Activated CD4-positive, CD25-positive, alpha-beta regulatory T cell treated with anti-CD3 and anti-CD28 coated beads, Interleukin-2, amount 50 U/mL, for 72 hours (primary cell): ENCODE measurements around the gene FCGR2B.
"Not testable (repeated sequence)": the region's sequence is repeated elsewhere in the genome, so short reads cannot be mapped to it uniquely, and the experiment has no call there.

Source experiments
- DNase-seq: peaks from one replicate; pipeline ENCODE4 v3.0.0; 2021

The FCGR2B gene

DNA sequence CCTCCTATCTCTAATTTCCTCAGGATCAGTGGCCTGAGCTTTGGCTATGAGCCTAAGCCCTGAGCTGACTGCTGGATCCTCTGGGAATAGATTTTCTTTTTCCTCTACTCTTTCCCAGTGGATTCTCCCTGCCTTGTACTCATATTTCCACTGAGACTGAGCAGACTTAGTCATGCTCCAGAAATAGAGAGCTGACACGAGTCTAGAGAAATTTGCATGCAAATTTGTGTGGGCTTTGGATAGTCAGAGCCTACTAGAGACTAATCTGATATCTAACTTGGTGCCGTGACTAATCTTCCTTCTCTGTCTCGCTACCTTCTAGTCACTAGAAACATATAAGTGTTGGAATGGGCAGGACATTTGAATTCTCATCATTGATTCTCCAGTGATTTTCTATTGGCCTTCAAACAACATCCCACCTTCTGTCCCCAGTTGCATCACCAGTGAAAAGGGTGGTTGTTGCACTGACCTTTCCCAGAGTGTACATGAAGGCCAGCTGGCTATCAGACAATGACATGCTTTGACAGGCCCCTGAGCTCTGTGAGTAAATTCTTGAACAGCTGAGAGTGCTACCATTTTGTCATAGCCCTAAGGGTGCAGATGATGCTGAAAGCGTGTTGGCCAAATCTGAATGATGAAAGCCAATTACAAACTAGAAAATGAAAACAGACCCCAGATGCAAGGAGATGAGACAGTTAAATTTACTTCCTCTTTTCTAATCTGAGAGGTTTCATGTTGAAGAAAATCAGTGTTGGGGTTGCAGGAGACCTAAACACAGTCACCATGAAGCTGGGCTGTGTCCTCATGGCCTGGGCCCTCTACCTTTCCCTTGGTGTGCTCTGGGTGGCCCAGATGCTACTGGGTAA is 43.8 kb downstream of the FCGR2B start, which contains the start of gene FCRLA:
Gene FCRLA (plus strand): TSS at position 748 of the 866 bp plus-strand sequence. CDS start 36 bp downstream, at position 784.
- no peak for DNase-seq

DNA sequence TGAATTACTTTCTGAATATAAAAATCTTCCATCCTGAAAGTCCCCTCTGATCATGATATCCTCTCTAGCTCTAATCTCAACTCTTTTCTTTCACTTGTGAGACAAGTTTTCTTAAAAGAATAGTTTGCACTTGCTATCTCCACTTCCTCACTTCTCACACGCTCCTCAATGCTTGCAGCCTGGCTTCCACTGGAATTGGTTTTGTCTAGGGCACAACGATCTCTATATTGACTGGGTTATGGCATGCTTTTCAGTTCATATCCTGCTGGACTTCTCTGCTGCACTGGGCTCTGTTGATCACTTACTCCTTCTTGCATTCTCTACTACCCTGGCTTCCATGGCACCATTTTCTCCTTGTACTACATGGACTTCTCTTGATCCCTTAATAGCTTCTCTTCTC is 44.6 kb downstream of the FCGR2B start:
- DNase-seq: no peak

DNA sequence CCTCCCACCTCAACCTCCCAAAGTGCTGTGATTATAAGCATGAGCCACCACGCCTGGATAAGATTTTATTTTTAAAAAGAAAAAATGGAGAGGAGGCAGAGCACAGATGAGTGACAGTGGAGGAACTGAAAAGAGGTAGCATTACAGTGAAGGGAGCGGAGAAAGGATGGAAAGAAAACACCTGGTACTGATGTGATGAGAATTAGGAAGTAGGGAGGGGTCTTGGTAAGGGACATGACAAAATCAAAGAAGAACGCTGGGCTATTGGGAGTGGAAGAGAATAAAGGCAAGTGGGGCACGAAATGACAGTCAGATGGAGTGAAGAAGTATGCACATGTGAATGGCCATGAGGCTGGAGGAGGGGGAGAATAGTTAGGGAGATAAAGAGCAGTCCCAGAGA is 46.4 kb downstream of the FCGR2B start:
- no peak for DNase-seq

DNA sequence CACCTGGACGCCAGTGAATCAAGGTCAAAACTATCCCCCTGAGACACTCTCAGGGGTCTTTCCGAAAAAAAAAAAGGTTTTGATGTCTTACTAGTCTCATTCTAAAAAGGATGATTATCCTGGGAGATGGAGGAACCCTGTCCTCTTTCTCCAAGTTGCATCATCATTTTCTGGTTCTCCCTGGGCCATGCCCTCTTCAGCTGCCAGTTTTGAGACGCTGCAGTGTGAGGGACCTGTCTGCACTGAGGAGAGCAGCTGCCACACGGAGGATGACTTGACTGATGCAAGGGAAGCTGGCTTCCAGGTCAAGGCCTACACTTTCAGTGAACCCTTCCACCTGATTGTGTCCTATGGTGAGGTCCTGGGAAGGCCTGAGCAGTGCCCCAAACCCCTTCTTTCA is 47.6 kb downstream of the FCGR2B start:
- DNase-seq: no peak

DNA sequence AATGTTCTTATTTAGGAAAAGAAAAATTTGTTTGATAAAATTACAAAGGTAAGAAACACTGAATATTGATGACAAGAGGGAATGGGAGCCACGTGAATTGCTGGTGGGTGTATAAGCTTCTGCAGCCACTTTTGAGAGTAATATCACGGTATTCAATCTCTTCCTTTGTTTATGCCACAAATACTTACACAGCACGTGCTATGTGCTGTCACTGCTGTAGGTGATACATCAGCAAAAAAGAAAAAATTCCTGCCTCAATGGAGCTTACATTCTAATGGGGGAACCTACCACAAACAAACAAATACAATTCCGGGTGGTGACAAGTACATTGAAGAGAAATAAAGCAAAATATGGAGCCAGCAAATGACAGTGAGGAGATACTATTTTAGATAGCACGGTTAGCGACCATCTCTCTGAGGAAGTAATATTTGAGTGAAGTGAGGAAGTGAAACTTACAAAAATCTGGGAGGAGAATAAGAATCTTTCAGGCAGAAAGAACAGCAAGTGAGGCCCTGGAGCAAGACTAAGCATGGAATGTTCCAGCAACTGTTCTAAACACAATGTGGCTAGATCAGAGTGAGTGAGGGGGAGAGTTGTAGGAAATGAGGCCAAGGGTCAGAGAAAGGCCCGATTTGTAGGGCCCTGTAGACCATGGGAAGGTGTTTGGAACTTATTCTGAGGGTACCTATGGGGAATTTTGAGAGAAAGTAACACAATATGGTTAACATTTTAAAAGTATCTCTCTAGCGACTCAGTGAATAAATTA is 55.8 kb downstream of the FCGR2B start:
- no peak for DNase-seq

DNA sequence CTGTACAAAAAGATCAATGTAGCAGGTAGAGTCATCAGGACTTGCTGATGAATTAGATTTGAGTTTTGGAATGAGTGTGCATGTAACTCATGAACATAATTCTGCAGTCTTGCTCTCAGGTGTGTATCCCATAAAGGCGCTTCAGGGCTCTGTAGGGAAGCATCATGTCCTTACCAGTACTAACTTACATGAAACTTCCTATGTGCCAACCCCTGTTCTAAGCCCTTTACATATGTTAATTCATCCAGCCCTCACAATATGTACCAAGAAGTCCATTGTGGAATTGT is 56.3 kb downstream of the FCGR2B start:
- DNase-seq: no peak

DNA sequence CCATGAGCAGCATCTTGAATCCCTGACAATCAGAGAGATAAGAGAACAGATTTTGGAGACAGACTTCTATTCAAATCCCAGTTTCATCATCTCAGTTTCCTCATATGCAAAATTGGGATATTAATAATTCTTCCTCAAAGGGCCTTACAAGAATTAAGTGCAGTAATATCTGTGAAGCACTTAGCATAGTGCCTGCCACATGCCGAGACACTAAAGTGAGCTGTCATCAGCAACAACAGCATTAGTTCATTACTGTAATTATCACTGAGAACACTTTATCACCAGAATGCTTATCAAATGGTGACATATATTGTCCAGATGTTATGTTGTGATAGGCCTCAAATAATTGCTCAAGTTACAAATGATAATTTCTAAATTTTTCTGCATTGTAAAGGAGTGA is 57.5 kb downstream of the FCGR2B start:
- DNase-seq: no peak

DNA sequence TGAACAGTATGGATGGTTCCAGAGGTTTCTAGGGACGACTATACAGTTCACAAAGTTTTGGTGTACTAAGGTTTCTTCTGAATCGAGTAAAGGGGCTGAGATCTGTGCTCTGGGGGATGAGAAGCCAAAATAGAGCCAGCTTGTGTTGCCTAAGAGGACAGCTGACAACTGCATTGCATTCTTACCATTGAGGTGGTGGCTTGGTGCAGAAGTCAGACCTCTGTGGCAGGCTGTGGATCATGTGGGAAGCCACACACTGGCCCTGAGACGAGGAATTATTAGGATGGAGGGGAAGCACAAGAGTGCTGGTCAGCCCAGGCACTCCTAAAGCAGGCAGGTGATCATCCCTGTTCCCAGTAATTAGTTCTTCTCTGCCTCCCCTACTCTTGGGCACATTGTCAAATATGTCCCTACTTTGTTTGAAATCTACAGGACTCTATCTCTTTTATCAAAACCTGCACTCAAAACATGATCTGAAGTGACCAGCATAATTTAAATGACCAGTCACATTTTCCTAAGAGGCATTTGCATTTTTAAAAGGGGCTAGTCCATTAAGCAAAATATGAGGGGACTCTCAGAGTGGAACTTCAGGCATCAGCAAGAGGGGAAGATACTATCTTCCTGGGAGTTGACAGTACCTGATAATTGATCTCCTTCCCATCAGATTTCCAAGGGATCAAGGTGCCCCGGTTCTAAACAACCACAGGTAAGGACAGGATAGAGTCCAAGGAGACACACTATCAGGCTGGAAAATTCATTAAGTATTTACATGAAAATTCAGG is 58.2 kb downstream of the FCGR2B start, which contains the start of gene FCRLB:
Gene FCRLB (plus strand): TSS at position 589 of the 782 bp plus-strand sequence. CDS start 1,129 bp downstream, outside the sequence.
- DNase-seq: no peak

DNA sequence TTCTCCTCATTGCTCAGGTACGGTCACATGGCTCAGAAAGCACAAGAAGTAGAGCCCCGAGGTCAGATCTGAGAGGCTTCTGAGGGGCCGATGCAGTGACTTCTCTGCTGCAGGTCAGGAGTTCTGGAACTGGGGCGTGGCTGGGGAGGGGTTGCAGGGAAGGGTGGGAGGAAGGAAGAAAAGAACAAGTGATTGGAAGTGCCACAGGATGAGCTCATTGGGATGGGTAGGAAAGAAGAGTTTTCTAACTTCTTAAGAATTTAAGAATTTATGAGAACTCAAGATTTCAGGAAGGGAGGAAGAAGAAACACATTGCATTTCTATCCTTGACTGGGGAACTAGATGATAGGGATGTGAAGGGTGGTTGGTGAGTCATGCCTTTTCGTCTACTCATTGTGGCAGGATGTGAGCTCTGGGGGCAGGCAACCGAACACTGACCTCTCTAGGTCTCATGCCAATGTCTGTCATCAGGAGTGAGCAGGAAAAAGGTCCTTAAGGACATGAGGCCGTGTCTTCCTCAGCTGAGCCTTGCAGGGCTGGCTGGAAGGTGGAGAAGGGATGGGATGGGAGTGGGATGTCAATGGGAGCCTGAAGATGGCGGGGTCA is 58.9 kb downstream of the FCGR2B start:
- DNase-seq: no peak

DNA sequence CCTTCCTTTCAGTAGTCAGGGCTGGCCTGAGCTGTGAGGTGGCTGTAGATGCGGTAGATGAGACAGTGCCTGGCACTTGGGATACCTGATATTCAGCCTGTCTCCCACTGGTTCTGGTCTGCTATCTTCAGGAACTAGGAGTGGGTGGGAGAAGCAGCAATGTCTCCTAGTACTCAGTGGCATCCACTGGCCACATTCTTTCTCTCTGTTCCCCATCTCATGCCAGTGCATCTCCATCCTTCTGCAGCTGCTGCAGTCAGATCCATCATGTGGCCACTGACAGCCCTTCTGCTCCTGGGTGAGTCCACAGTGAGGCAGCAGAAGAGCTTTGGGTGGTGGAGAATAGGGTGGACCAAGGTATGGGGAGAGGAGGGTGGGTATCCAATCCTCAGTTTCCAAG is 59.5 kb downstream of the FCGR2B start:
- no peak for DNase-seq

DNA sequence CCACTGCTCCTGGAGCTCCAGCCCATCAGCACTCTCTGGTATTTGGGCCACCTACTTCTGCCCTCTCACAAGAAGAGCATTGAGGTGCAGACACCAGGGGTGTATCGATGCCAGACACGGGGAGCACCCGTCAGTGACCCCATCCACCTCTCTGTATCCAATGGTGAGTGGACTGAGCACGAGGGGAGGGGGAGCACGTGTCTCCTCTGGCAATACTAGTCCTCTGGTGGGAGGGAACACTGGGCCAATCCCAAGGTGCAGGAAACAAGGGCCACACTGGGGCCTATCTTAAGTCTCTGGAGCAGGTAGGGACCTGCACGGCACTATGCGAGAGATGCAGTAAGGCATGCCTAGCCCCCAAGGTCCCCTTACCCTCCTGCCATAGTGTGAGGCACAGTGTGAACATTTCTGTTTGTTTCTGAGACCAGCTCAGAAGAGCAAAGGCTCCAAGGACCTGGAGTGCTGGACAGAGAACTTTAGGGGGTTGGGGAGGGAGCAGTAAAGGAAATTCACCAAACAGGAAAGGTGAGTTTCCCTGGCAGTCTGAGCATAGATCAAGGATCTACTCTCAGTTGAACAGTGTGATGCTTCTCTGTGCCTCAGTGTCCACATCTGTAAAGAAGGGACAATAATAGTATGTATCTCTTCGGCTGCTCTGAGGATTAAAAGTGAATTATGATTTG is 60.7 kb downstream of the FCGR2B start:
- no peak for DNase-seq

DNA sequence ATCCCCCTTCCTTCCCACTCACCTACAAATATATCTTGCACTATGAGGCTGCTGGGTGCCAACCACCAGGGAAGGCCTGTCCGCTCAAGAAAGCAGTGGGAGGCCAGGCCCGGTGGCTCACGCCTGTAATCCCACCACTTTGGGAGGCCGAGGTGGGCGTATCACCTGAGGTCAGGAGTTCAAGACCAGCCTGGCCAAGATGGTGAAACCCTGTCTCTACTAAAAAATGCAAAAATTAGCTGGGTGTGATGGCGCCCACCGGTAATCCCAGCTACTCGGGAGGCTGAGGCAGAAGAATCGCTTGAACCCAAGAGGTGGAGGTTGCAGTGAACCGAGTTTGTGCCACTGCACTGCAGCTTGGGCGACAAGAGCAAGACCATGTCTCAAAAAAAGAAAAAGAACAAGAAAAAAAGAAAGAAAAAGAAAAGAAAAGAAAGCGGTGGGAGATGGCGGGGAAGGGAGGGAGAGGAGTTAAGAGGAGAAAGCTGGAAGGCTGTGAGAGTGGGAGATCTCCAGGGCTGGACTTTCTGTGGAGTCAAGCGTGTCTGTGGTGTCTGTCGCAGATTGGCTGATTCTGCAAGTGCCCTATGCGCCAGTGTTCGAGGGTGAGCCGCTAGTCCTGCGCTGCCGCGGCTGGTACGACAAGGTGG is 62.4 kb downstream of the FCGR2B start:
- DNase-seq: not testable (repeated sequence)

DNA sequence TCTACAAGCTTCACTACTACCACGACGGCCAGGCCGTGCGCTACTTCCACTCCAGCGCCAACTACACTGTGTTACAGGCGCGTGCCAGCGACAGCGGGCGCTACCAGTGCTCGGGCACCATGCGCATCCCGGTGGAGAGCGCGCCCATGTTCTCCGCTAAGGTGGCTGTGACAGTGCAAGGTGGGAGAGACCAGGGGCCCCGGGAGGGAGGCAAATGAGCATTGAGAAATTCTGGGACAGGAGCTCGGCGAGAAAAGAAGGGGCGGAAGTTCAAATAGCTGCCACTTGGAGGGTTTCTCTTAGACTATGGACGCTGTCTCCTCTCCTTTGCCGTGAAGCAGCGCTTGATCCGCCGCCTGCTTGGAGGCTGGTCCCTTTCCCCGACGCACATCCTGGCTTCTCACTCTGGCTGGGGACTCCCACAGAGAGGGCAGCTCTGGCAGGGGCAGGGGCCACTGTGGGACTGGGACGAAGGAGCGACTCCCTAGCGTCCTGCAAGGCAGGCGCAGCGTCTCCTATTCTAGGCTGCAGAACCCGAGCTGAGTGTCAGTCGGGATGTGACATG is 63.0 kb downstream of the FCGR2B start:
- peak; percentile 37 for DNase-seq

DNA sequence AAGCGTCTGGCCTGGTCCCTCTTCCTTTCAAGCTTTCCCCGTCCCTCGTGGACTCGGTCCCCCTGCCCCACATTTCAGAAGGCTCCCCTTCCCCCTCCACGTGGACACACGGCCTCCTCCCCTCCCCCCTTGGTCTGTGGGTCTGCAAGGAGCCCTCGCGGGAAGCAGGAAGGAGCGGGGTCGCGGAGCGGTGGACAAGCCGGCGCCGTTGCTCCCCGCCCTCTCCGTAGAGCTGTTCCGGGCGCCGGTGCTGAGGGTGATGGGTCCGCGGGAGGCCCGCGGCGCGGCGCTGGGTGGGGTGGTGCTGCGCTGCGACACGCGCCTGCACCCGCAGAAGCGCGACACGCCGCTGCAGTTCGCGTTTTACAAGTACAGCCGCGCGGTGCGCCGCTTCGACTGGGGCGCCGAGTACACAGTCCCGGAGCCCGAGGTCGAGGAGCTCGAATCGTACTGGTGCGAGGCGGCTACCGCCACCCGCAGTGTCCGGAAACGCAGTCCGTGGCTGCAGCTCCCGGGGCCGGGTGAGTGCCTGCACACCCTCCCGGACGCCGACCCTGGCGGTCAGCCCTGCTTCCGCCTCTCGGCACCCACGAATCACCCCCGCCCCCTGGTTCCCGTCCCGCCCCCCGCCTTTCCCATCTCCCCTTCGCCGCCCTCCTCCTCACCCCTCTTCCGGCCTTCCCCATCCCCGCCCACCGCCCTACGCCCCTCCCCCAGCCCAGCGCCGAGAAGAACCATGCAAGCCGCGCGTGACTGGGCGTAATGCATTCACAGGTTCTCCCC is 63.7 kb downstream of the FCGR2B start:
- DNase-seq: peak; percentile 60

DNA sequence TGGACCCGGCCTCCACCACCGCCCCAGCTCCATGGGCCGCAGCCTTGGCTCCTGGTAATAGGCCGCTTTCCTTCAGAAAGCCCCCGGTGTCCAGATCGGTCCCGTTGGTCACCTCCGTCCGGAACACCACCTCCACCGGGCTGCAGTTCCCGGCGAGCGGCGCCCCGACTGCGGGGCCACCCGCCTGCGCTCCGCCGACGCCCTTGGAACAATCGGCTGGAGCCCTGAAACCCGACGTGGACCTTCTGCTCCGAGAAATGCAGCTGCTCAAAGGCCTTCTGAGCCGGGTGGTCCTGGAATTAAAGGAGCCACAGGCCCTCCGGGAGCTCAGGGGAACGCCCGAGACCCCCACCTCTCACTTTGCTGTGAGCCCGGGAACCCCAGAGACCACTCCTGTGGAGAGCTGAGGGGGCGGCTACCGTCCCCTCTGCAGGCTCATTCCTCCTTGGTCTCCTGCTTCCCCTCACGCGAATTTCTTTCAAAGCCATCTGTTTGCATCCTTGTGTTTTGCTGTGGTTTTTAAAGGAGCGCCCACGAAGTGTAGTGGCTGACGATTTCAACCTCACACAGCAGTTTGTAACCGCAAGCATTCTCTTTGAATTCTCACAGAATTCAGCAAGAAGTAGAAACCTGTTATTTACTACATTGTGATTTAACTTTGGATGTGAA is 64.4 kb downstream of the FCGR2B start:
- DNase-seq: no peak
